ENCODE results near the gene IL22RA1.

IL22RA1 gene, protein sequence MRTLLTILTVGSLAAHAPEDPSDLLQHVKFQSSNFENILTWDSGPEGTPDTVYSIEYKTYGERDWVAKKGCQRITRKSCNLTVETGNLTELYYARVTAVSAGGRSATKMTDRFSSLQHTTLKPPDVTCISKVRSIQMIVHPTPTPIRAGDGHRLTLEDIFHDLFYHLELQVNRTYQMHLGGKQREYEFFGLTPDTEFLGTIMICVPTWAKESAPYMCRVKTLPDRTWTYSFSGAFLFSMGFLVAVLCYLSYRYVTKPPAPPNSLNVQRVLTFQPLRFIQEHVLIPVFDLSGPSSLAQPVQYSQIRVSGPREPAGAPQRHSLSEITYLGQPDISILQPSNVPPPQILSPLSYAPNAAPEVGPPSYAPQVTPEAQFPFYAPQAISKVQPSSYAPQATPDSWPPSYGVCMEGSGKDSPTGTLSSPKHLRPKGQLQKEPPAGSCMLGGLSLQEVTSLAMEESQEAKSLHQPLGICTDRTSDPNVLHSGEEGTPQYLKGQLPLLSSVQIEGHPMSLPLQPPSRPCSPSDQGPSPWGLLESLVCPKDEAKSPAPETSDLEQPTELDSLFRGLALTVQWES

DNA sequence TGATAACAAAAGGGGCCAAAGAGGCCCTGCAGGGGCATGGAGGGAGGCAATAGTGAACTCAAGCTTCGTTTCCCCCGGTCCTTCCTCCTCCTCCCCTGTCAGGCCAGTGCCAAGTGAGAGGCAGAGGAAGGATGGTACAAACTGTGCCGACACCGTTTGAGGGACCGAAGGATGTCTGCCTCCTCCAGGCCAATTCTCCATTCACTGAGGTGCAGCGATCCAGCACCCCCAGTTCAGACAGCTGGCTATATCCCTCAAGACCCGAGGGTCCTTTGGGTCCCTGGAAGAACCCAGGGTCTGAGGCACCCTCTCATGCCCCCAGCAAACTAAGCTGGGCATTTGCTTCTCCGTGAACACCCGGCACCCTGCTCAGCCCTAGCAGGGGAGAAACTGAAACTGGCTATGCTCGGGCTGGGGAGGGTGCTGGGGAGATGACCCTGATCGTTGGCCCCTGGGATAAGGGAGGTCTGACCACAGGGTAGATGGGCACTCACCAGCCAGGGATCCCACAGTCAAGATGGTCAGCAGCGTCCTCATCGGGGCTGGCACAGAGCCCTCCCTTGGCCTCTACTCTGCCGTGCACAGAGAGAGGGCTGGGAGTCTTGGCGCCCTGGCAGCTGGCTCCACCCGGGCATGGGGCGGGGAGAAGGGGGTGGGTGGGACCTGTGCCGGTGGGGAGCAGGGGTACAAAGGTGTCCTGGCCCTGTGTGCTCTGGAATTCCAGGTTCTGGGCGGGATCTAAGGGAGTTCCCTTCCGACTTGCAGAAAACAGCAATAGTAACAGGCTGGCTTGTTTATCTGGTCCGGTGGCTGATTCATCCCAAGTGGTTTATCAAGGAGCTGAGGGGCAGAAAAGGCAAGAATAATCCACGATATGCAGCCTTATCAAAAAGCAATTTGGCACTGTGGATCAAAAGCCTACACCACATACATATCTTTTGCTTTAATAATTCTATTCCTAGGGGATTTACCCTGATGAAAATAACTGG lies at the start of gene IL22RA1:
Gene IL22RA1, minus strand, starts transcription at position 595 of the 989 bp plus-strand sequence. Its CDS starts 58 bp downstream, at position 537.
- no peak for DNase-seq (ENCODE audit: low read depth in 3 of 3, low spot score in 1 of 3)

DNA sequence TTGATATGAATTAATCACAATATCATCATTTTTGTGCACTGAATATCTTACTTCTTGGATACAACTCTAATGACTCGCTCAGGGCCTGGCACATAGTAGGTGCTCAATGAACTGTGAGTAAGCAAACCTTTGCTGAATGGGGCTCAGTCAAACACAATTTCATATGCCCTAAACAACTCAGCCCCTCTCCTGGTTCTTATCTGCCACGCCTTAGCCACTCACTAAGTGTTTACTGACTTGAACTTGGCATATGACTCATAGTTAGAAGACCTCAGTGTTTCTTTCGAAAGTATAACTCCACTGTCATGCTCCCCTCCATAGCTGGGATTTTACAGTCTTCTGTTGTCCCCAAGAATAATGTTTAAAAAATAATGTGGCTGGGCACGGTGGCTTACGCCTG lies 48.9 kb upstream of the IL22RA1 start:
- DNase-seq (ENCODE audit: low read depth in 3 of 3, low spot score in 1 of 3) = no peak

DNA sequence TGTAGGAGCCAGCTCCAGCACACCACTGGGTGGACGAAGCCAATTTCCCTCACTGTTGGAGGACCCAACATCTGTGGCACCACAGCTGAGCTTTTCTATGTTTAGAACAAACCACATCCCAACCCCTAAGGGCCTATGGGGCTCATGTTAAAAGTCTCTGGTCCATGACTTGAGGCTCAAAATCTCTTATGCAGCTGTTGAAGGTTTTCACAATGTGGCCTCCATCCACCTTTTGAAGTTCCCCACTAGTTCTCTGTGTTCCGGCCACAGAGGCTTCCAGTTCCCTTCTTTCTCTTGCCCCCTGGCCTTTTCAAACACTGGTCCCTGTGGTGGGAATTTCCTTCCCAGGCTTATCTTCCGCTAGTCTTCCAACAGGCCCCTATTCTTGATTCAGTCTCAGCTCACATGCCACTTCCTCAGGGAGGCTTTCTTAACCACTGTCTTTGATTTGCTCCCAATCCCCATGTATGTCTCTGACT lies 48.1 kb upstream of the IL22RA1 start:
- DNase-seq (ENCODE audit: low read depth in 3 of 3, low spot score in 1 of 3) = no peak

DNA sequence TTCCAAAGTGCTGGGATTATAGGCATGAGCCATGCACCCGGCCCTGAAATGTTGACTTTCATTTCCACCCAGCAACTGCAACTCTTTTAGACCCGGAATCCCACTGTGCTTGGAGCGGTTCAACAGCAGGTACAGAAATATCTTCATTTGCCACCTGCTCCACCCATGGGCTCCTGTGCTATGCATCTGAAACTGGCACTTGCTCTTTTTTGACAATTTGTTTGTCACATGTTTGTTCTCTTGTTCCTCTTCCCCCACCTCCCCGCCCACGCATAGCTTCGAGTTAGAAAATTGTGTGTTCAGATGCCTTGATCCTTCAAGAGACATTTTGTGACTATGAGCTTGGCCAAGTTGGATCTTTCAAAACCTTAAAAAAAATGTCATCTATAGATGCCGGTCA lies 46.6 kb upstream of the IL22RA1 start:
- DNase-seq (ENCODE audit: low read depth in 3 of 3, low spot score in 1 of 3) = no peak

DNA sequence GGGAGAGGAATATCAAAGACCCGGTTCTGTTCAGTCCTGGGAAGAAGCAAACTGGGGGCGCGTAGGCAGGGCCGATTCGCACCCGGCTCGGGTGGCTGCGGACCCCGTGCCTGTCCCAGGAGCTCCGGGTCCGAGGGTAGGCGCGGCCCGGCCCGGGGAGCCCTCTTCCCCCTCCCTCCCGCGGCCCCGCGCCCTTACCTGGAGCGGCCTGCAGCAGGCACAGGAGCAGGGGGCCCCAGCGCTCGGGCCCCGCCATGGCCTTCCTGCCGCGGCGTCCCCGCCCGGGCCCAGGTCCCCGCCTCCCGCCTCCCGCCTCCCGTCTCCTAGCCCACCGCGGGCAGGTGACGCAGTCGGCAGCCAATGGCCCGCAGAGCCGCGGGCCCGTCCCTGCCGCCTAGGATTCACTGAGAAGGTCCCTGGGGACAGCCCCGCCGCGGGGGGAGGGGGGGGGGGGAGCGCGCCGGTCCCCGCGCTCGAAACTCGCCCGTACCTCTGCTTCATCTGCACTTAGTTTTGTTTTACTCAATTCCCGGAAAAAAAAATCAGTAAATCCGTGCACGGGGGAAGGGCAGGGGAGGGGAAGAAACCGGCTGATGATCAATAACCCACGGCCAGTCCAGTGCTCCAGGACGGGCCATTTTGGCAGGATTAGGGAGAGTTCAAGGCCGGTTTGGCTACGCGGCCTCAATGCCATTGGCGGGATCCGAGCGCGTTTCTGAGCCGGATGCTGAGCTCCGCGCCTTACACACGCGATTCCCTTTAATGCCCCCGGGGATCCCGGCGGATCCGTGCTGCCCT lies 44.3 kb upstream of the IL22RA1 start, which contains the start of gene IFNLR1:
Gene IFNLR1, minus strand, starts transcription at position 297 of the 798 bp plus-strand sequence. Its CDS starts 41 bp downstream, at position 256.
- DNase-seq (ENCODE audit: low read depth in 3 of 3, low spot score in 1 of 3) = peak in 2 of 3 donors; percentile 29 to 65

DNA sequence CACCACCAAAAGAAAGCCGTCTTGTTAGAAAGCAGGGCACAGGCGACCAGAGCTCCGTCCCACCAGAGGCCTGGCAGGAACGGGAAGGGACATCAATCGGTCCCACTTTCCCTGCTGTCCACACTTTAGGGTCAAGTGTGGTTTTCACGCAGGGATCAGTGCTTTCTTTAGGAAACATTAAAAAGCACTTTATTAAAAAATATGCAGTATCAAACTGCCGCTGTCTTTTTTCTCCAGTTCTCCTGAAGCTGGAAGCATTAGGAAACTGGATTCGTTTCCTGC lies 43.7 kb upstream of the IL22RA1 start:
- no peak for DNase-seq (ENCODE audit: low read depth in 3 of 3, low spot score in 1 of 3)

DNA sequence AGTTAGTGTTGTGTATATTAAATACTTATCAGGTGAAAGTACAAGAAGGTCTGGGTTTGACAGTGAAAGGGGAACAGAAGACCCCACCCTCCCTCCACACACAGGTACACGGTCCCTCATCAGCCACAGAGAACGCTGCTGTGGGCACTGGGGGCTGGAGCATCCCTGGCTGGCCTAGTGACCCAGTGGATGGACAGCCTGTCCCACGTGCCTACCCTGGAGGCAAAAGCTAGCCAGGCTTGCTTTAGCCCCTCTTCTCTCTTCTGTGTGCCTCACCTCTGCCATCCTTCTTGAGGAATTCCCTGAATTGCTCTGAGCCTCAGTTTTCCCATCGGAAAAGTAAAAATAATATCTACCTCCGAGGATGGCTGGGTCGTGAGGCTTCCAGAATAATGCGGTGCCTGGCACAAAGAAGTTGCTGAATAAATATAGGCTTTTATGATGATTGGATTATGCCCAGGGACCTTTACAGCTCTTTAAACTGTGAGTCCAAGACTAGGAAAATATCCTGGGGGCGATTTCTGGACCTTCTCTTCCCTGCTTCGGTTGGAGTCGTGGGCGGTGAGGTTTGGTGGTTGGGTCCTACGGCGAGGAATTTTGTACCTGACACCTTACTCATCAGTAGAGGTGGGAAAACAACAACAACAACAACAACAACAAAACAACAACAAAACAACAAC lies 43.2 kb upstream of the IL22RA1 start:
- DNase-seq (ENCODE audit: low read depth in 3 of 3, low spot score in 1 of 3) = no peak

DNA sequence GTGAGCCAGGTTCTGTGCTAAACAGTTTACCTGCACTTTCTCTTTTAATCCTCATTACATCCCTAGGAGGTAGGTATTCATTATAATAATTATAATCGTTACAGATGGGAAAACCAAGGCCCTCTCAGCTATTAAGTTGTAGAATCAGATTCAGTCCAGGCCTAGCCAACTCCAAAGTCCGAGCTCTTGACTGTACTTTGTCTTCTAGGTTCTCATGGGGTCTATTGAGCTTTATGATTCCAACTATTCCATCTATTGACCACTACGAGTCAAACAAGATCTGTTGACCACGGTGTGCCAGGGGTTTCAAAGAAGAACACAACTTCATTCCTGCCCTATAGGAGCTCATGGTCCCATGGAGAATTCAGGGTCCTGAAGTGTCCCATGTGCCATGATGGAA lies 42.1 kb upstream of the IL22RA1 start:
- DNase-seq (ENCODE audit: low read depth in 3 of 3, low spot score in 1 of 3) = no peak

DNA sequence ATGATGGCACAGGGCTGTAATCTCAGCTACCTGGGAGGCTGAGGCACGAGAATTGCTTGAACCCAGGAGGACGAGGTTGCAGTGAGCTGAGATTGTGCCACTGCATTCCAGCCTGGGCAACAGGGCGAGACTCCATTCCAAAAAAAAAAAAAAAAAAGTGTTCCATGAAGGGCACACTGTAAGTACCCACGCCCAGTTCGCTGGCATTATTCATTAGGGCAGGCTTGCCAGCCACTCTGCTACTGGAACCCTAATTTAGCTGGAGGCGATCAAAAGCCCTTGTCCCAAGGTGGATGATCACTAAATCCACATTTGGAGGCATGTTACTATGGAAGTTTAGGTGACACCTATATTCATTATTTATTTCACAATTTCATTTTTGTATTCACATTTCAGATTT lies 39.1 kb upstream of the IL22RA1 start:
- DNase-seq (ENCODE audit: low read depth in 3 of 3, low spot score in 1 of 3) = no peak

DNA sequence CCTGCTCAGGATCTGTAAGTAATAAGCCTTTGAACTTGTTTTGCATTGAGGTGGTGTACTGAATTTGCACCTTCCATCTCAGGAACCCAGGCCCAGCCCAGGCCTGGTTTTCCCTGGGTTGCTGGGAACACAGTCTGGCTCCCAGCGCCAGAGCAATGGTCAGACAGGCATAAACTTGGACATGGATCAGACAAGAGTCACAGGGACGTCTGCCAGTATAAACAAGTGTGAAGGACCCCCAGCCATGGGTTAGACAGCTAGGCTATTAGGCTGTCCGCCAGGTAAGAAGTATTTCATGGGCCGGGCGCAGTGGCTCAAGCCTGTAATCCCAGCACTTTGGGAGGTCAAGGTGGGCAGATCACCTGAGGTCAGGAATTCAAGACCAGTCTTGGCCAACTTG lies 38.7 kb upstream of the IL22RA1 start:
- DNase-seq (ENCODE audit: low read depth in 3 of 3, low spot score in 1 of 3) = no peak

DNA sequence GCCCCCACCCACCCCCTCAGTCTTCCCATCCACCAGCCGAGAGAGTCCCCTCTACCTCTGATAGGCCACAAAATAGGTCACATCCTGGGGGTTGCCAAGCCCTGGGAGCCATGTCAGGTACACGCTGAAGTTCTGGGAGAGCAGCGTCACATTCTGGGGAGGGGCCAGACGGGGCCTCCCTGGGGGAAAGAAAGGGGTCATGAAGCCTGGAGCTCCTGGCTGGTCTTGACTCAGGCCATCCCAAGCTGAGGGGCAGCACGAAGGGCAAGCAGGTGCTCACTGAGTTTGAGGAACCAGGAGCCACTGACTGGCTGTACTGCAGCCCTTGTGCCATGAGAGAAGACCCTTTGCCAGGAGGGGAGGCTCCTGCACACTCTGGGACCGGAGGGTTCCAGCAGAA lies 37.7 kb upstream of the IL22RA1 start:
- DNase-seq (ENCODE audit: low read depth in 3 of 3, low spot score in 1 of 3) = no peak

DNA sequence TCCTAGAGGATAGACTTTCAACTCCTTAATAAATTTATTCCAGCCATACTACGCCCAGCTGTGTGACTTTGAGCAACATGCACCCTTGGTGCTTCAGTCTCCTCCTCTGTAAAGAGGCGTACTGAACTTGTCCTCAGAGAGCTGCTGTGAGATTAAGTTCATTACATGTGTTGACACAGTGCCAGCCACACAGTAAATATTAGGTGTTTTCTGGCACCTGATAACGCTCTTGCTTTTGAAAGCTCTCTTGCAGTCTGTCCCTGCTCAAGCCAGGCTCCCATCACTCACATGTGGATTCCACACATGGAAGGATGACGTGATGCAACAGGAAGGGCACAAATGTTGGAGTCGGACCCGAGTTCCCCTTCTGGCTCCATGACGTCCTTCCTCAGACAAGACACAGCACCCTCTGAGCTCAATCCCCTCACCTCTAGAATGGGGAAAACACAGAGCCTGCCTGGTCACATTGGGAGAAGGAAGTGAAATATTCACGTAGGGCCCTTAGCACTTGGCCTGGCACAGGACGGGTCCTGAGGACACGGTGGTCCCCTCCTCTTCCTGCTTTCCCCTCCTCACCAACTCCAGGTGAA lies 36.4 kb upstream of the IL22RA1 start:
- no peak for DNase-seq (ENCODE audit: low read depth in 3 of 3, low spot score in 1 of 3)

DNA sequence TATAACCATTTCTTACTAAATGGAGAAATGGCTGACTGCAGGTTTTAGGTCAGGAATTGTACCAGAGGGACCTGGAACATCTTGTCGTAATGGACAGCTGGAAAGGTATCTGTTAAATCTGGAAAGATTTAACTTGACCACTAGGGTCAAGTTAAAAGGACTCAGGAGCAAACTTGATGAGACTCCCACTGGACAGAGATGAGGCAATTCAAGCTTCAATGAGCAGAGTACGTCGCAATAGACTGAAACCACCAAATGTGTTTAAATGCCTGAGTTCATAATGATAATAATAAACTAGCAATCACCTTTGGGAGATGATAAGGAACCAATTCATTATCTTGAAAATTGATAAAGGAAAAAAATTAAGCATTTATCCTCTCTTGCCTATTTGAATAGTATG lies 35.5 kb upstream of the IL22RA1 start:
- DNase-seq (ENCODE audit: low read depth in 3 of 3, low spot score in 1 of 3) = no peak

DNA sequence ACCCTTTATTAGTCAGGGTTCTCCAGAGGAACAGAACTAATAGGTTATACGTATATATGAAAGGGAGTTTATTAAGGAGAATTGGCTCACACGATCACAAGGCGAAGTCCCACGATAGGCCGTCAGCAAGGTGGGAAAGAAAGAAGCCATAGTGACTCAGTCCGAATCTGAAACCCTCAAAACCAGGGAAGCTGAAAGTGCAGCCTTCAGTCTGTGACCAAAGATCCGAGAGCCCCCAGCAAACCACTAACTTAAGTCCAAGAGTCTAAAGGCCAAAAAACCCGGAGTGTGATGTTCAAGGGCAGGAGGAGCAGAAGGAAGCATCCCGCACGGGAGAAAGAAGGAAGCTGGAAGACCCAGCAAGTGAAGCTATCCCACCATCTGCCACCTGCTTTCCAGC lies 34.2 kb upstream of the IL22RA1 start:
- no peak for DNase-seq (ENCODE audit: low read depth in 3 of 3, low spot score in 1 of 3)

DNA sequence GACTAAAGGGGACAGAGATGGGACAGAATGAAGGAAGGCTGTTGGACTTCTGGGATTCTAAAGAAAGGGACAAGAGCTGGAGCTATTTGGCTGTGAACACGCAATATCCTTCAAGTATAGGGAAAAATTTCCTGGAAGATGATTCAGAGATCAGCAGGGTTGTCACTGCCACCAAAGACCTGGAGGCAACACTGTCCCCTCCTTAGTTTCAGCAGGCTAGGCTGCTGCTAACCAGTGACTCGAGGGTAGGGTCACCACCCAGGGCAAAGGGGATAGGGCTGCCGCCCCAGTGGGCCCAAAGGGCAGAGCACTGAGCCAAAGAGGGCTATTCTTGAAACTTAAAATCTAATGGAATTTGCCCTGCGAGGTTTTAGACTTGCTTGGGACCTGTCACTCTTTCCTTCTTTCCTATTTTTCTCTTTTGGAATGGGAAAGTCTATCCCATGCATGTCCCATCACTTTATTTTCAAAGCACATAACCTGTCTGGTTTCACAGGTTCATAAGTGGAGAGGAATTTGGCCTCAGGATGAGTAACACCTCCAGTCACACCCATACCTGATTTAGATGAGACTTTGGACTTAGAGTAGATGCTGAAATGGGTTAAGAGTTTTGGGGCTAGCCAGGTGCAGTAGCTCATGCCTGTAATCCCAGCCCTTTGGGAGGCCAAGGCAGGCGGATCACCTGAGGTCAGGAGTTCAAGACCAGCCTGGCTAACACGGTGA lies 32.3 kb upstream of the IL22RA1 start:
- DNase-seq (ENCODE audit: low read depth in 3 of 3, low spot score in 1 of 3) = no peak

DNA sequence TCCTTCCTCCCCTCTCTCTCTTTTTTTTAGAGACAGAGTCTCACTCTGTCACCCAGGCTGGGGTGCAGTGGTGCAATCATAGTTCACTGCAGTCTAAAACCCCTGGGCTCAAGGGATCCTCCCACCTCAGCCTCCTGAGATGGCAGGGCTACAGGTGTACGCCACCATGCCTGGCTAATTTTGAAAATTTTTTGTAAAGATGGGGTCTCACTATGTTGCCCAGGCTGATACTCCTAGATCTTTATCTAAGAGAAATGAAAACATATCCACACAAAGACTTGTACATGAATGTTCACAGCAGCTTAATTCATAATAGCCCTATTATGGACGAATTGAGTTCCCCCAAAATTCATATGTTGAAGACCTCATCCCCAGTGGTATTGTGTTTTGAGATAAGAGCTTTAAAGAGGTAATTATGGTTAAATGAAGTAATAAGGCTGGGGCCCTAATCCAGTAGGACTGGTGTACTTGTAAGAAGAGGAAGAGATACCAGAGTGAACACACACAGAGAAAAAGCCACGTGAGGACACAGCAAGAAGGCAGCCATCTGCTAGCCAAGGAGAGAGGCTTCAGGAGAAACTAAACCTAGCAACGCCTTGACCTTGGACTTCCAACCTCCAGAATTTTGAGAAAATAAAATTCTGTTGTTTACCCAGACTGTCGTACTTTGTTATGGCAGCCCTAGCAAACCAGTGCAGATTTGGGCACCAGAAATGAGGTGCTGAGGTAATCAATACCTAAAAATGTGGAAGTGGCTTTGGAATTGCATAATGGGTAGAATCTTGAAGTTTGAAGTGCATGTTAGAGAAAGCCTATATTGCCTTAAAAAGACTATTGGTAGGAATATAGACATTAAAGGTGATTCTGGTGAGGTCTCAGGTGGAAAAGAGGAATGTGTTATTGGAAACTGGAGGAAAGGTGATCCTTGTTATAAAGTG lies 31.0 kb upstream of the IL22RA1 start:
- DNase-seq (ENCODE audit: low read depth in 3 of 3, low spot score in 1 of 3) = no peak

DNA sequence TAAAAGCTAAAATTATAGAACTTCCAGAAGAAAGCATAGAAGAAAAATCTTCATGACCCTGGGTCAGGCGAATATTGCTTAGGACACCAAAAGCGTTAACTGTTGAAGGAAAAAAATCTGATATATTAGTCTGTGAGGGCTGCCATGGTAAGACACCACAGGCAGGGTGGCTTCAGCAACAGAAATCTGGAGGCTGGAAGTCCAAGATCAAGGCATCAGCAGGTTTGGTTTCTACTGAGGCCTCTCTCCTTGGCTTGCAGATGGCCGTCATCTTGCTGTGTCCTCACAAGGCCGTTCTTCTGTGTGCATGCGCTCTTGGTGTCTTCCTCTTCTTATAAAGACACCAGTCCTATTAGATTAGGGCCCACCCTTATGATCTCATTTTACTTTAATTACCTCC lies 29.7 kb upstream of the IL22RA1 start:
- DNase-seq (ENCODE audit: low read depth in 3 of 3, low spot score in 1 of 3) = no peak

DNA sequence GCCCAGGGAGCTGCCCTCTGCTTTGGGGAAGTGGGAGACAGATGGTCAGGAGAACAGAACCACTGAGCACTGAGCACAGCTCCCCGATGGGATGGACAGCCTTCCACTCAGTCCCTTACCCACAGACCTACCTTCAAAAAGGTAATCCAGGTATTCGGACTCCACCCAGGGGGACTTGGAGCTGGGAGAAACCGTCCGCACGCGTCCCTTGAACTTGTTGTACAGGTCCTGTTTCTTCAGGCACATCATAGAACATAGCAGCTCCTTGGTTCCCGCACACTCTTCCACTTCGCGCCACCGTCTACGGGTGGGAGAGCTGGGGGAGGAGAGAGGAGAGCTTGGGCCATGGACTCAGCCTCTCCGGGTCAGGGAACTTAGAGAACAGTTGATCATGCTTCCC lies 26.3 kb upstream of the IL22RA1 start:
- no peak for DNase-seq (ENCODE audit: low read depth in 3 of 3, low spot score in 1 of 3)
